Suppressor macrophage treated with lipopolysaccharide for 1 hour (primary cell): ENCODE data around the gene BOK.
"Not testable (repeated sequence)": the region's sequence is repeated elsewhere in the genome, so short reads cannot be mapped to it uniquely, and the experiment has no call there.

Source experiments
- DNase-seq, 3 donors: peaks; one replicate each; pipeline ENCODE4 v3.0.0-alpha.2; 2020 to 2022

BOK gene

DNA sequence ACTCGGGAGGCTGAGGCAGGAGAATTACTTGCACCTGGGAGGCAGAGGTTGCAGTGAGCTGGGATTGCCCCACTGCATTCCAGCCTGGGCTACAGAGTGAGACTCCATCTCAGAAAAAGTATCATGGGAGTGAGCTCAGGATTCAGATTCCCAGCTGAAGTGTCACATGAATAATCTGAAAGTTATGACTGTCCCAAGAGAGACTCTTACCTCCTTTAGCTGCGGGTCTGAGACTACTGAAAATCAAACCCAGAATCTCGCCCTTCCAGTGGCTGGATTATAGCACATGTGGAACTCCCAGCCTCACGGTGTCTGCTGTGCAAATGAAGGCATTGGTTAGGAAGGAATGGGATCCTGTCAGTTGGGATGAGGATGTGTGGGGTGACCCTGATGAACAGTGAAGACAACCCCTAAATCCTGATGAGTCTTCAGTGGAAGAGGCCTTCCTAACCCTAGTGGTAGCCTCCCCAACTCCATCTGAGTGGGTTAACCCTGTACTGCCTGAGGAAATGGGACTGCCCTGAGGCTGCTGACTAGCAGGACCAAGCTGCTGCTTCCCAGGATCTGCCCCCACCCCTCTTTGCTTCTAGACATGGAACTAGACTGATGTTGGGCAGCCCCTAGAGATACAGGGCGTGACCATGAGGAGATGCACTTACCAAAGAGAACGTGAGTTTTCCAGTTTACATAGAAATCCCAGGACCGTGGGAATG, 16.5 kb downstream of the BOK start:
- no peak for DNase-seq

DNA sequence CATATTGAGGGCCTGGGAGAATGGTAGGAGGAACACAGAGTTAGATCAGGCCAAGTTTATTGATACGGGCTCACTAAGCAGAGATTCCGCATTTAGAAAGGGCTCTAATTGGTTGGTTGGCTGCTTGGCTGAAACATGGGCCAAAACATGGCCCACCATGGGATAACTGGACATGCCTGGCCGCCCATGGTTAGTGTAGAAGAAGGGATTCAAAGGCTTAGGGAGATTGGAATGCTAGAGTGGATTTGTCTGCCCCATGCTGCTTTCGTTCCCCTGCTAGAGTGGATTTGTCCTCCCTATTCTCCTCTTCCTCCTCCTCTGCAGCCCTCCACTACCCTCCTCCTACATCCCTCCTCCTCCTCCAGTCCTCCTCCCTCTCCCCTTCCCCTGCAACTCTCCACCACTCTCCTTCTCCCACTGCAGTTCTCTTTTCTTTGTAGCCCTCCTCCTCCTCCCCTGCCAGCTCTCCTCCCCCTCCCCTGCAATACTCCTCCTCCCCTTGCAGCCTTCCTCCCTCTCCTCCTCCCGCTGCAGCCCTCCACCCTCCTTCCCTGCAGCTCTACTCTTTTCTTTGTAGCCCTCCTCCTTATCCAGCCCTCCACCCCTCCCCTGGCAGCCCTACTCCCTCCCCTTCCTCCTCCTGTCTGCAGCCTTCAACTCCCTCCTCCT, 17.2 kb downstream of the BOK start:
- DNase-seq, result no peak

DNA sequence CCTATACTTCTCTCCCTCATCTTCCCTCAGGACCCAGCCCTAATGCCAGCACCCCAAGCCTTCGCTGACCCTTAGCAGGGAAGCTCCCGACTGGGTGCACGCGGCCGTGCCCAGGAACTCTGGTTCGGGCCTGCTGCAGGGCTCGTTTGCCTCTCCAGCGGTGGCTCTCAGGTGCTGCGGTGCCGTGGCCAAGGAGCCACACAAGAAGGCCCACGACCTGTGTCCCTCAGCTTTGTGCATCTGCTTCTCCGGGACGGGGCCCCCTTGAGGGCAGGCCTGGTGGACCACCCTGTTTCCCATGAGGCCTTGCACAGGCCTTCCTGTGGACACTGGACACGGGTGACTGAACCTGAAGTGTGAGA, 17.7 kb downstream of the BOK start:
- DNase-seq, result no peak

DNA sequence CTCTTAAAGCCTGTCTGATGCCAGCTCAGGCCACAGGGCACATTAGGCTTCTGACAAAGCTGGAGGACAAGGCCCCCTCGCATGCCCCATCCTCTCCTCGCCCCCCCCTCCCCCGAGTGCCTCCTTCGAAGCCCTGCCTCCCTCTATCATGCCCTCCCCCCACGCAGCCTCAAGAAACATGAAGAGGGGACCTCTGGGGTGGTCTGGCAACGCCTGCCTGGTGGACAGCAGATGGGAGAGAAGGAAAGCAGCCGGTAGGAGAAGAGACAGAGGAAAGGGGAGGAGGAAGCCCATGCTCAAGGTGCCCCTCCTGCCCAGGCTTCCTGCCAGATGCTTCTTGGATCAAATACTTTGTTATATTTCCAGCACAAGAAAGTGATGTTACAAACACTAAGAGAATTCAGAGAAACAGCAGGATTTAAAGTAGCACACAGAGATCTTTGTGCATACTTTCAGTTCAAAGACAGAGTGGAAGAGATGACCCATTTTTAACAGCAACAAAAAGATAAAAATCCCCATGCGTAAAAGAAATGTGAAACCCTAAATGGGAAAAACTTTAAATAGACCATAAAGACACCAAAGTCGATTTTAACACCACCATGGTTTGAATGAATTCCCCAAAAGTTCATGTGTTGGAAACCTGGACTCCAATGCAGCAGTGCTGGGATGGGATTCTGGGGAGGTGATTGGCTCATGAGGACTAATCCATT, 19.0 kb downstream of the BOK start:
- no peak for DNase-seq

DNA sequence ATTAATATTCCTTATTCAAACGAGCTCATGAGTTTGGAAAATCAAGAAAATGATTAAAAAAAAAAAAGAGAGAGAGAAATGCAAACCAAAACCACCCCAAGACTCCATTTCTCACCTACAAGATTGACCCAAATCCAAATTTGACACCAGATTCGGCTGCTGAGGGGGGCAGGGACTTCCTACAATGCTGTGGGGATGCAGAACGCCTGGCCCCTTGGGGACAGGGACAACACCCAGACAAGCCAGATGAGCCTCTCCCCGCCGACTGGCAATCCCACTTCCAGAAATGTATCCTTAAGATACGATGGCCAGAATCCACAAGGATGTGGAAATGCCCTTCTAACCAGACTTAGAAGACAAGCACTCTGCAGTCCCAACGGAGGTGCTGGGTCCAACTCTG, 20.7 kb downstream of the BOK start:
- no peak for DNase-seq

DNA sequence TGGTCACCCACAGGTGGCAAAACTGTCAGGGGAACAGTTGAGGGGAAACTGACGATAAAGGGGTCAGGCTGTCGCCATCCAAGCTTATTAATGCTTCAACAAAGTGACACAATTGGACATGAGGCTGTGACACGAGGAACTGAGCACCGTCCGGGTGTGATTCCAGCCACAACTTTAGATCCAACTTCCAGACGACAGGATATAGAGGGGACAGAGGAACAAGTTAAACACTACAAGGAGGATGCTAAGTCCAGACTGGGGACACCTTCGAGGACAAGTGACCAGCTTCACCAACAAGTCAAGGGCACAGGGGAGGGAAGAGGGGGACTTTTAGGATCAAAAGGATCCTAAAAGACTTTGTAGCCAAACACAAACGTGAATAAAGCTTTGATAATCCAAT, 23.8 kb downstream of the BOK start:
- DNase-seq, result no peak

DNA sequence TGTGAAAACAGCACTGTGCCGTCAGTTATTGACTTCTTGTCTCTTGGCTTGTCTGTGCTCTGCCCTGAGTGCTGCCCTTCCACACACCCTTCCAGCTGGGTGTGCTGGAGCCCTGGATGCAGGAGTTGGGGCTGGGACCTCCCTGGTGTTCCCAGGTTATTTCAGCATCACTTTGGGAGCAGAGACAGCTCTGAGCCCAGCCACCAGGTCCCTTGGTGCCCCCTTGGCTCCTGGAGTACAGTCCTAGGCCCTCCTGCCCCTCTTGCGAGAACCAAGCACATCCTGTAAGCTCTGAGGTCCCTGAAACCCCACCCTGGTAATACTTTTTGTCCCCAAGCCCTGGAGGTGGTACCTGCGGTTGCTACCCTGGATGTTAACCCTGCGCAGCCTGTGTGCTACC, 24.3 kb downstream of the BOK start:
- DNase-seq, result no peak

DNA sequence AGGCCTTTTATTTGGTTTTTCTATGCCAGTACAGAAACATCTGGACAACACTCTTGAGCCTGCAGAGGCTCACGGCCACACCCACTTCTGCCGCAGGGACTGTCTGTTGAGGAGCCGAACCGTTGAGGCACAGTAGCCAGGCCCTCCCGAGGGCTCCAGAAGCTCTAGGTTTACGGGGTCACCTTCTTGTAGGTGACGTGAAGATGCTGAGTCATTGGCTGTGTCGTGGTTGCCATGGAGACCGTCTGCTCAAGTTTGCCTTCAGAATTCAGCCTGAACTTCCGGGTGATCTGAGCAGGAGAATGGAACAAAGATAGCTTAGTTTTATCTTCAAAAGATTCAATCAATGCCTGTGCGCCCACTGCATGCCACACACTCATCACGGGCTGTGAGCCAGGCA, 25.9 kb downstream of the BOK start:
- no peak for DNase-seq

DNA sequence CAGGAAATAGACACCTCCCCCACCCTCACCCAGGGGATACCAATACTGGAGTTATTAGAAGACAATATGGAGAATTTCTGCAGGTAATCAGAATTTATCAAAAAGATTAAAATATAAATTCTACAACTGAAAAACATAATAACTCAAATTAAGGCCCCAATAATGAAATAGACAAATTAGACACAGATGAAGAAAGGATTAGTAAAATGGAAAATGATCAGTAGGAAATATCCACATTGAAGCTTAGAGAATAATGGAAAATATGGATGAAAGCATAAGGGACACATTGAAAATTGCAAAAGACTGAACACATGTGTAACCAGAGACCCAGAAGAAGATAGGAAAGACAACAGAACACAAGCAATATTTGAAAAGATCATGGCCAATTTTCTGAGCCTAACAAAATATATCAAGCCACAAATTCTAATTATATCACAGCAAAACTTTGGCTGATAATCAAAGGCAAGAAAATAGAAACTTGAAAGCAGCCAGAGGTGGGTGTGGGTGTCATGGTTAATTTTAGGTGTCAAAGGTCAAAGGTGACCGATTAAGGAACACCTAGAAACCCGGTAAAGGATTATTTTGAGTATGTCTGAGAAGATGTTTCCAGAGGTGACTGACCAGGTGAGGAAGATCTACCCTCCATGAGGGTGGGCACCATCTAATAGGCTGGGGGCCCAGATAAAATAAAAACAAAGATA, 28.2 kb downstream of the BOK start:
- no peak for DNase-seq

DNA sequence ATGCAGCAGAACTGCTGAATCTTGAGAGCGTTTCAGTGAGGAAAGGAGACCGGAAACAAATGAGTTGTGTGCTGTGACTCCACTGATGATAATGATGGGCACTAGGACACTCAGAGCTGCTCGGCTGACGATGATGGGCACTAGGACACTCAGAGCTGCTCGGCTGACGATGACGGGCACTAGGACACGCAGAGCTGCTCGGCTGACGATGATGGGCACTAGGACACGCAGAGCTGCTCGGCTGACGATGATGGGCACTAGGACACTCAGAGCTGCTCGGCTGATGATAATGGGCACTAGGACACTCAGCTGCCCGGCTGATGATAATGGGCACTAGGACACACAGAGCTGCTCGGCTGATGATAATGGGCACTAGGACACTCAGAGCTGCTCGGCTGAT, 31.3 kb downstream of the BOK start:
- not testable (repeated sequence) for DNase-seq

DNA sequence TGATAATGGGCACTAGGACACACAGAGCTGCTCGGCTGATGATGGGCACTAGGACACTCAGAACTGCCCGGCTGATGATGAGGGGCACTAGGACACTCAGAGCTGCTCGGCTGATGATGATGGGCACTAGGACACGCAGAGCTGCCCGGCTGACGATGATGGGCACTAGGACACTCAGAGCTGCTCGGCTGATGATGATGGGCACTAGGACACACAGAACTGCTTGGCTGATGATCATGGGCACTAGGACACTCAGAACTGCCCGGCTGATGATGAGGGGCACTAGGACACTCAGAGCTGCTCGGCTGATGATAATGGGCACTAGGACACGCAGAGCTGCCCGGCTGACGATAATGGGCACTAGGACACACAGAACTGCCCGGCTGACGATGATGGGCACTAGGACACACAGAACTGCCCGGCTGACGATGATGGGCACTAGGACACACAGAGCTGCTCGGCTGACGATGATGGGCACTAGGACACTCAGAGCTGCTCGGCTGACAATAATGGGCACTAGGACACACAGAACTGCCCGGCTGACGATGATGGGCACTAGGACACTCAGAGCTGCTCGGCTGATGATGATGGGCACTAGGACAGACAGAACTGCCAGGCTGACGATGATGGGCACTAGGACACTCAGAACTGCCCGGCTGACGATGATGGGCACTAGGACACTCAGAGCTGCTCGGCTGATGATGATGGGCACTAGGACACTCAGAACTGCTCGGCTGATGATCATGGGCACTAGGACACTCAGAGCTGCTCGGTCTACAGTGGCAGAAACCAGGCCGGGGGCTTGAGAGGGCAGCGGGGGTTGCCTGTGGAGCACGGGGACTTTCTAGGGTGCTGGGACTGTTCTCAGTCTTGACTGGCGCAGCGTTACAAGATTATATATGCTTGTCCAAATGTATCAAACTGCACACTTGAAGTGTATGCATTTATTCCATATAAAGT, 32.2 kb downstream of the BOK start:
- DNase-seq, result not testable (repeated sequence)

DNA sequence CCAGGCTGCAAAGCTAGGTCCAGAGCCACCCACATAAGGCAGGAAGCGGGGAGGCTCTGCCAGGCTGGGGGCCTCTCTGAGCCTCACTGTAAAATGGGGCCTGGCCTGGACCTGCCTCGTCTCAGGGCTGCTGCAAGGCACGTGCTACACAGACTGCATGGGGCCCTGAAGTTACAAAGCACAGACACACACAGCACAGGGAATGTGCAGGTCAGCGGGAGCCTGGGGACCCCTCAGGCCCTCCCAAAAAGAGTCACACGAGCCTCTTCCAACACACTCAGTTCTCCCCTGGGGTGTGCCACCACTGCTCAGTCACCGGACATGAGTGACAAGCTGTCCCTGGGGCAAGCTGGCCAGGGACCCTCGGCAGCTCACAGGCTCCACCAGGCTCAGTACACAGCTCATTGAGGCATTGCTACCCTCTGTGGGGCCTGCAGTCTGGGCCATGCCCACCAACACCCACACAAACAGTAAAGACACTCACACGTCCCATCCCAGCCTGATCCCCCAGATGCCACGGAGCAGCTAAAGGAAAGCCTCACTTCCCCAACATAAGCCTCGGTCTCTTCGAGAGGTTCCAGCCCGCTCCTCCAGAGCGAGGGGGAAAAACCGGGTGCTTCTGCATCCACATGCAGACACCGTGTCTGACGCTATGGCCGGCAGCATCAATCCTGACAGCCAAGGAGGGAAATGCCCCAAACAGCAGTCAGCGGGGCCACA, 33.7 kb downstream of the BOK start:
- DNase-seq, result no peak

DNA sequence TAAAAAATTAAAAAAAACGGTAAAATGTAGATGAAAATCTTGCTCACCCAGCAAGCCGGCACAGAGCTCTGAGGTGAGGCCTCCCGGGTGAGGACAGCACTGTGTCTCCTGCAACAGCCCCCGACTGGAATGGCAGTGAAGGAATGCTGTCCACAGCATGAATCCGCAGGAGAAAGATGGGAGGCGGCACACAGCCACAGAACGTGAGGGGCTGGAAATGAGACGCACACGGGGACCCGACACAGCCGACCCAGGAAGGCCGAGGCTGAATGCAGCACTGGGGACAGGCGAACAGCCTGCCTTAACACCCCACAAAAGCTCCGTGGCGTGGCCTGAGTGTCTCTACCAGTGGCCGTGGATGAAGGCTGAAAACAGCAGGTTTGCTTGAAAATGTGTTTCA, 34.7 kb downstream of the BOK start:
- DNase-seq, result no peak

DNA sequence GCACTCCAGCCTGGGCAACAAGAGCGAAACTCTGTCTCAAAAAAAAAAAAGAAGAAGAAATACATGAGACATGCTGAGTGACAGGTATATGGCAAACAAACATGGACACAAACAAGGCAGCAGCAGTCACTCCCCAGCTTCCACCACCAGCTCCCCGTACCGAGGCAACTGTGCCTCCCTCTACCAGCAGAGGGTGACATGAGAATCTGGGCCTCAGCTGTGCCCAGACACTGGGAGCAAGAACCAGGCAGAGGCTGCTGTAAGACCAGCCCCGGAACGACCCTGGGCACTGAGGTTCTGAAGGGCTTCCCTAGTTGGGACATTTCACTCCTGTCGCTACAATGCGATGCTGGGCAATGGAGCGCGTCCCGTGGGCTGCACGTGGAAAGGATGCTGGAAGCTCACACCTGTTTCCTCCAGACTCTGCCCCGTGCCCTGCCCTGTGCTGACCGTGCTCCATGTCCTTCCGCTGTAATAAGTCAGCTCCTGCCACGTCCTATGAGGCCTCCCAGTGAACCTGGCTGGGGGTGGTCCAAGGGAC, 37.1 kb downstream of the BOK start:
- no peak for DNase-seq

DNA sequence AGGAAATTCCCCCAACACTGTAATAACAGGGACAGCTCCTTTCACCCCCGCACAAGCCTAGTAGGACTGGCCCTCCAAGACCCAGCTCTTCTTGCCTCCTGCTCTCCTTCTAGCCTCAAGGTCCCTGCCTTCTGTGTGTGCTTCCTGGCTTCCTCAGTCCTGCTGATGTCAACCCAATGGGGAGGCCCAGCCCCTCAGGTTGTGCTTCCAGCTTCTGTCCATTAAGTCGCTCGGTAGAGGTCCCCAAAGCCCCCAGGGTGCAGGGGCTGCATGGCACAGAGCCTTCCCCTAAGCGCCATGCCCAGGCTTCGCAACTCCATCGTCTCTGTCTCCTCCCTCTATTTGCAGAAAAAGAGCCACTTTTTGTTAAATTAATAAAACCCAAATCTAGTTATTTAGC, 39.0 kb downstream of the BOK start:
- no peak for DNase-seq

DNA sequence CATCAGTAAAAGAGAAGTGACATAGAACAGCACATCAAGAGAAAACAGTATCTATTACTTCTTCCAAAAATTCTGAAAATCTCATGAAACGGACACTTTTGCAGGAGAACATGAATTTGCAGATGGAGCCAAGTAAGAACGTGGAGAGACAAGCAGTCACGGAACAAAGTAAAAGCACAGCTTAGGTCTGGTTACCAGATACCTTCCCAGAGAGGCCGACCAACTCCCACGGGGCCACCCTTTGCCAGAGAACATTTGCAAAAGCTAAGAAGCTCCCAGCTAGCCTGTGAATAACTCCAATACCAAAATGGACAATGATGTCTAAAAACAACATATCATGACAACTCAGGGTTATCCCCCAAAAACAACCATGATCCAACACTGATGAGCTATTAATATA, 39.5 kb downstream of the BOK start:
- DNase-seq, result no peak

DNA sequence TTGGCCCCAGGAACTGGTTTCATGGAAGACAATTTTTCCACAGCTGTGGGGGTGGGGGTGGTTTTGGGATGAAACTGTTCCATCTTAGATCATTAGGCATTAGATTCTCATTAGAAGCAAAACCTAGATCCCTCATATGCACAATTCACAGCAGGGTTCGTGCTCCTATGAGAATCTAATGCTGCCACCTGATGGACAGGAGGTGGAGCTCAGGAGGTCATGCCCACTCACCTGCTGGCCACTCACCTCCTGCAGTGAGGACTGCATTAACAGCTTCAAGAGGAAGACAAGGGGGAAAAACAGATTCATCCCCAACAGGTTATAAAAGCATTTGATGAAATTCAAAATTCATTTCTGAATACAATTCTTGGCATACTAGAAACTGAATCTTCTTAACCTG, 39.9 kb downstream of the BOK start:
- DNase-seq, result no peak

DNA sequence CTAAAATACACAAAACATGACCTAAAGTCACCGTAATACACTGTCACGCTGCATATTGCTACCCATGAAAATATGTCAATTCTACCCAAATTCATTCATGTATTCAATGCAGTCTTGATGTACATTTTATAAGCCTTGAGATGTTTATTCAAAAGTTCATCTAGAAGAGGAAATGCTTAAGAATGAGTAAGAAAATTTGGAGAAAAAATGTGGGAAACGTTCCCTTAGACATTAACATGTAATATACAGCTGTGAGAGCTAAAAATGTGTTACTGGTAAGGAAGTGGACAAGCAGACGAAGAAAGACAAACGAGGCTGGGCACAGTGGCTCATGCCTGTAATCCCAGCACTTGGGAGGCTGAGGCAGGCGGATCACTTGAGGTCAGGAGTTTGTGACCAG, 41.1 kb downstream of the BOK start:
- DNase-seq, result no peak

DNA sequence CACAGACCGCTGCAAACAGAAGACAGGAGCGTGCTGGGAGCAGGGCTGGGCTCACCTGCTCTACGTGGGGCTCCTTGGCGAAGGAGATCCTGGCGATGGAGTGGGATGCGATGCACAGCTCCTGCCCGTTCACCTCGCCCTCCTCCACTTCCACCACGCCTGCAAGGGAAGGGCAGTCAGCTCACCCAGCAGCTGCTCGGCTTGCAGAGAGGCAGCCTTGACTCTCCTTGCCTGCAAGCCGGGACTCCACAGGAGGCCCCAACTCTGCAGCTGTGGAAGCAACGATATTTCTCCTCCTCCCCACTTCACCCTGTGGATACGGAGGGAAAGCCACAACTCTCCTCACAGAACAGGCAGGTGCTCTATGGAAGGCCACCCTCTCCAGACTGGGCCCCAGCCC, 43.3 kb downstream of the BOK start:
- no peak for DNase-seq

DNA sequence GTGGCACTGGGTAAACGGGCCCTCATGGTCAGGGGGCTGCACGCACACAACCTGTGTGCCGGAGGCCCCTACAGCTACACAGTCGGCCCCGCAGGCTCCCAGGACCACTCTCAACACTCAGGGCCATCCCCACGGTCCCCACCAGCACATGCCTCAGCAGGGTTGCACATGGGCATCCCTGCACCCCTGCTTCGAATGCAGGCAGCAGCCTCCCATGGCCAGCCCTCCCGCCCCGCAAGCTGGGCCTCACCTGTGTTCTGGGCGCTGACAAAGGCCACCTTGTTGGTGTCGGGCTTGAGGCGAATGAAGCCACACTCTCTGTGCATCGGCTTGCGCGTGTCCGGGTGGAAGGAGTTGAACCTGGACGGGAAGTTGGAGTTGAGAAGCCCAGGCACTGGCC, 44.2 kb downstream of the BOK start:
- no peak for DNase-seq

DNA sequence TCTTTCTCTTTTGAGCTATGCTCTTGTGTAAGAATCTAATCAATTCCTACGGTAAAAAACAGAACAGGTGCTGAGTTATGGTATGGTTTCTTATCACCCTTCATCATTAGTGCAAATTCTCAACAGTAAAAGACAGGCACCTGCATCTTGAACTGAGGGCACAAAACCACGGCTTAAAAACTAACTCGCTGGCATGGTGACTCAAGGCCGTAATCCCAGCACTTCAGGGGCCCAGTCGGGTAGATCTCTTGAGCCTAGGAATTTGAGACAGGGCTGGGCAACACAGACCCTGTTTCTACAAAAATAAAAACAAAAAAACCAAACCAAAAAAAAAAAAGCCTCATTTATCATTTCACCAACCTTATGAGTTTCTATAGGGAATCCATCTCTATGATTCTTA, 45.1 kb downstream of the BOK start:
- no peak for DNase-seq

DNA sequence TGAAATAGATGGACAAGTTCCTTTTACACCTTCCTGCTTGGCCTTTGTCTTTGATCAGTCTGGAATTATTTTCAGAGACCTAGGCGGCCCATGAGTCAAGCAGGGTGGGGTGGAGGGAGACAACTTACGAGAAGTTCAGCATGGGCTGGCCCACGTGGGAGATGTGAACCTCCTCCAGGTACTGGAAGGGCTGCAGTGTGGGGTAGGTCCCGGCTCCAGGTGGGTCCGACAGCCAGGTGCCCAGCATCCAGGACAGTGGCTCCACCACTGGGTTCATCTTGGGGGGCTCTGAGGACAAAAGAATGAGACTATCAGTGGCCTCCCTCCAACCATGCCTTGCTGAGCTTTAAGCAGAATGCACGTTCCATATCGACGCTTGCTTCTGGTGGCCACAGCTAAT, 47.6 kb downstream of the BOK start:
- no peak for DNase-seq
